Measurements from ENCODE around the gene PARD6G. TPM values are rescaled to one million over a fixed set of nuclear protein-coding genes. Genes with fewer than 3 reads are reported as not detected.
A peak's percentile ranks its signal among the peaks of the same experiment; 100 is the strongest.

Gene PARD6G
- total RNA-seq, 1 donor from 2014 or later = 25.4 TPM

DNA sequence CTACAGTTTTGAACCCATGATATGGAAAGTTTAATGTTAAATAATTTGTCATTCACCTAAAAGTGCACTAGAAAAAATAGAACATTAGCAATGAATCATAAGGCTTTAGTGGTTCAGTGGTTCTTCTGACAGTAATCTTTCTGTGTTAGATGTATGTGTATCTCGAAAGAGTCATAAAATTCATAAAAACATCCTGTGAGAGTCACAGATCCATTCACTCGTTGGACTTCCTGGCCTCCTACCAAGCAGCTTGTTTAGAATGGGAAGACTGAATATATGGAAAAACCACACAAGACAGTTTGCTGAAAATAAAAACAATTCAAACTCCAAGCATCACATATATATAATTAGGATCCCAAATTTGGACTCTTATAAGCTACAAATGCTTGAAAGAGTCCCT, 103.4 kb downstream of the PARD6G start:
- DNase-seq = peak; percentile 50

DNA sequence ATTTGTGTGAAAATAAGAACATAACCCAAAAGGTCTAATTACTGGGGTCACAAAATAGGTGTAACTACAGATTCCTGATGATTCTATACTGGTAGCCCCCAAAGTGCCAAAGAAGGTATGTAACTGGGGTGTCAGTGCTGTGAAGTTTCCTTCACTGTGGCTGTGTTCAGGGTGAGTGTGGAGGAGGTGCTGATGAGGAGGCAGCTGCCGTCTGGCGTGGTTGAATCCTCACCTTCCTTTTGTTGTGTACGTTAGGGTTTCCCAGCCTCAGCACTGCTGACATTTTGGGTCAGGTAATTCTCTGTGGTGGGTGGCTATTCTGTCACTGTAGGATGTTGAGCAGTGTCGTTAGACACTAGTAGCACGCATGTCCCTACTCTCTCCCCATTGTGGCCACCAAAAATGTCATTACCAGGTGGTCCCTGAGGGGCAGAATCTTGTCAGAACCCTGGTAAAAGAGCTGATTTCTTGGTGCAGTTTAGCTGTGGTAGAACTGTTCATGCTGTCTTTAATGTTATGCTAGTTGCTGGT, 106.8 kb downstream of the PARD6G start:
- no peak for DNase-seq

DNA sequence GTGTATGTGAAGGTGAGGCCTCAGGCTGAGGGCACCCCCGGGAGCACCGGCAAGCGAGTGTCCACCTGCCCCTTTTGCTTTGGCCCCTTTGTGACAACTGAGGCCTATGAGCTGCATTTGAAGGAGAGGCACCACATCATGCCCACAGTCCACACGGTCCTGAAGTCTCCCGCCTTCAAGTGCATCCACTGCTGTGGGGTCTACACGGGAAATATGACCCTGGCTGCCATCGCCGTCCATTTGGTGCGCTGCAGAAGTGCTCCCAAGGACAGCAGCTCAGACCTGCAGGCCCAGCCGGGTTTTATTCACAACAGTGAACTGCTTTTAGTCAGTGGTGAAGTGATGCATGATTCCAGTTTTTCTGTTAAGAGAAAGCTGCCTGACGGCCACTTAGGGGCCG, 109.3 kb downstream of the PARD6G start:
- no peak for DNase-seq

DNA sequence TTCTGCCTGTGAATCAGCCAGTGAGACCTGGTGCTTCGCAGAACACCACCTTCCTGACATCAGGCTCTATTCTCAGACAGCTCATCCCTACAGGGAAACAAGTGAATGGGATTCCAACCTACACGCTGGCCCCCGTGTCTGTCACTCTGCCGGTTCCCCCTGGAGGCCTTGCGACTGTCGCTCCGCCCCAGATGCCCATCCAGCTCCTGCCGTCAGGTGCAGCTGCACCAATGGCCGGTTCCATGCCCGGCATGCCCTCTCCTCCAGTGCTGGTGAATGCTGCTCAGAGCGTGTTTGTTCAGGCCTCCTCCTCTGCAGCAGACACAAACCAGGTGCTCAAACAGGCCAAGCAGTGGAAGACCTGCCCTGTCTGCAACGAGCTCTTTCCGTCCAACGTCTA, 110.2 kb downstream of the PARD6G start:
- no peak for DNase-seq

DNA sequence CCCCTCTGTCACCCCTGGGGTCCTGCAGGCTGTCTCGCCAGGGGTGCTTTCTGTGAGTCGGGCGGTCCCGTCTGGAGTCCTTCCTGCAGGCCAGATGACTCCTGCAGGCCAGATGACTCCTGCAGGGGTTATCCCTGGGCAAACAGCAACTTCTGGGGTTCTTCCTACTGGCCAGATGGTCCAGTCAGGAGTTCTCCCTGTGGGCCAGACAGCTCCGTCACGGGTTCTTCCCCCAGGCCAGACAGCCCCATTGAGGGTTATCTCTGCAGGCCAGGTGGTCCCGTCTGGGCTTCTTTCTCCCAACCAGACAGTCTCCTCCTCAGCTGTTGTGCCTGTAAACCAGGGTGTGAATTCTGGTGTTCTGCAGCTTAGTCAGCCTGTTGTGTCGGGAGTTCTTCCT, 110.6 kb downstream of the PARD6G start:
- no peak for DNase-seq

DNA sequence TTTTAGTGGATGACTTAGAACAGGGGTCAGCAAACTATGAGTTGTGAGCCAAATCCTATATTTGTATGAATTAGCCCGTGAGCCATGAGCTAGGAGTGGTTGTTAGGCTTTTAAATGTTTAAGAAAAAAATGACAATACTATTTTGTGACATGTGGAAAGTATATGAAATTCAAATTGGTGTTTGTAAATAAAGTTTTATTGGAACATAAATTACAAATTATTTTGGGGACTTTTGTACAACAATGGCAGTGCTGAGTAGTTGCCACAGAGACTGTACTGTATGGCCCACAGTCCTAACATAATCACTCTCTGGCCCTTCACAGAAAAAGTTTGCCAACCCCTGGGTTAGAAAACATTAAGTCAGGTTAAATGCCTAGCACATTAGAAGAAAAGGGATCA, 112.2 kb downstream of the PARD6G start:
- DNase-seq = no peak

DNA sequence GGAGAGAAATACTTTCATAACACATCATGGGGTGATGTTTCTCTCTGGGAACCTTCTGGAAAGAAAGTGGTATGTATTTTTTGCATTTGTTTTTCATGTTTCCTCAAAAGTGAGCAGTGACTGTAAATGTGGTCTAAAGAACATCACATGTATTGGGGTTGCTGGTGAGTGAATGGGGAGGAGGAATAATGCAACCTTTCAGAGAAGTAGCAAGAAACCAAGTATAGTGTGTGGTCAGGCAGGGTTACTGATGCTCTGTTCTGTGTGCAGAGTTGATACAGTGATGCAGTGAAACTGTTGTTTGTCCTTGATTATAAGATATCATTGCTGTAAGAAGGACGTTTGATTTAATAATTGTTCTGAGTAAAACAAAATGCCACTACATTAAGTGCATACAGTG, 114.2 kb downstream of the PARD6G start:
- DNase-seq = no peak

DNA sequence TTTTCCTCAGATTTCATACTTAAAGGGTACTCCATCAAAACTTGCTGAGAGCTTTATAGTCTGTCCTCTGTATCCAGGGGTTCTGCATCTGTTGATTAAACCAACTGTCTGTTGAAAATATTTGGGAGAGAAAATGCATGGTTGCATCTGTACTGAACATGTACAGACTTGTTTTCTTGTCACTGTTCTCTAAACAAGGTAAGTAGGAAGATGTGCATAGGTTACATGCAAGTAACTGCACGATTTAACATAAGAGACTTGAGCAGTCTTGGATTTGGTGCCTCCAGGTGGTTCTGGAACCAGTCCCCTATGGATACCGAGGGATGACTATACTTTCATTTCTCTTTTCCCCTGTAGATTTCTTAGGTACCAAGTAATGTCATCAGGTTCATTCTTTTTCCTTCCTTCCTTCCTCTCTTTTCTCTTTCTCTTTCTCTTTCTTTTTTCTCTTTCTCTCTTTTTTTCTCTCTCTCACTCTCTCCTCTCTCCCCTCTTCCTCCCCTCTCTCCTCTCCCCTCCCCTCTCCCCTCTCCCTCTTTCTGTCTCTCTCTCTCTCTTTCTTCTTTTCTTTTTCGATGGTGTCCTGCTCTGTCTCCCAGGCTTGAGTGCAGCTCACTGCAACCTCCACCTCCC, 115.0 kb downstream of the PARD6G start:
- DNase-seq = no peak

DNA sequence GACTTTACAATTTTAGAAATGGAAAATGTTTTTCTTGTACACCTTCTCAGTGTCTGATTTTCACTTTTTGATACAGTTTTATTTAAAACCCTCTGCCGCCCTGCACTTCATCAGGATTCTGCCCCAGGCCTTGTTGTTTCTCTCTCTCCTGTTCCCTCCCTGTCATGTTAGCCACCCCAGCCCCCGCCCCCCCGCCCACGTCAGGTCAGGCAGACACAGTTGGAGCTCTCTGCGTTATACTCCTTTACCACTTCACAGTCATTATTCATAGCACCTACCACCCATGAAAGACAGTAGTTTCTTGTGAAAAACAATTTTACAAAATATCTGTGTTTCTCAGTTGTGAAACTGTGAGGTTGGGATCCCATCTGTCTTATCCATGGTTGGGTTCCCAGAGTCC, 116.8 kb downstream of the PARD6G start:
- no peak for DNase-seq

DNA sequence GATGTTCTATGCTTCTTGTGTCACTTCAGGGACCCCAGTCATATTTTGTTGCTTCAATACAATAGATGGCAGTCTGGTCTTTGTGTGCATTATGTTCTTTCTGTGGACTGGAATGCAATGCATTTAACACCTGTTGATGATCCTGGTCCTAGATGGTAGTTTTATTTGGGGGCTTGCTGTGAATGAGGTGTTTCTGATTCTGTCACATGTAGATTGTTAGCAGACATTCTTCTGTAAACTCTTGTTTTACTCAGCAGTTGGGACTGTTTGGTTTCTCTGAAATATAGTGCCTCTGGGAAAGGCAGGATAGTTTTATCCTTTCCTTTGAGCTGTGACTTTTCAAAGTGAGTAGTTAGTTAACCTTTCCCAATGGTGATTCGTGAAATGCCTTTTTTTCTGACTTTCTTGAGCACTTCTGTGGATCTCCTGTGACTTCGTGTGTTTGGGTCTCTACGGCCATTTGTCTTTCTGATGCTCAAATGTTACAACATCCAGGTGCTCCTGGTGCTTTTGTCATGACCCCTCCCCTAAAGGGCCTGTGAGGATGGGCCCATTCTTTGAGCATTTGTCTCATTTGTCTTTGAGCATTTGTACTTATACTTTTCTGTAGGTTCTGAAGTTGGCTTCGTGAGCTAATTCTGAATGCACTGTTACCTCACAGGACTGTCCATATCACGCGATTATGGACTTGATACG, 117.5 kb downstream of the PARD6G start:
- no peak for DNase-seq

DNA sequence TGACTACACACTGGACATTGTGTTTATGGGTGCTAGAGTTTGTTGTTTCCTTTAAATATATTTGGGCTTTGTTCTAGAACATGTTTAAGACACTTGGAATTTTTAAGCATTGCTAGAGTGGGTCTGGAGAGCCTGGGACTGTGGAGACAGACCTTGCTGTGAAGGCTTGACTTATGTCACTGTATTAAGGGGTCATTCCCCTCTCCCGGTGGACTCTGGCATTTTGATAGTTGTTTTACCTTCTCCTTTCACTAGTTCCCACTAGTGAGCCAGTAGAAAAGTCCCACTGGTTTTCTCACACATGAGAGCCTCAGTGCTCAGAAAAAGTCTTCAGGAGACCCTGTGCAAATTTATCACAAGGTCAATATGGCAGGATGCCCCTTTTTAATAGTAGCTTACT, 119.7 kb downstream of the PARD6G start:
- no peak for DNase-seq

DNA sequence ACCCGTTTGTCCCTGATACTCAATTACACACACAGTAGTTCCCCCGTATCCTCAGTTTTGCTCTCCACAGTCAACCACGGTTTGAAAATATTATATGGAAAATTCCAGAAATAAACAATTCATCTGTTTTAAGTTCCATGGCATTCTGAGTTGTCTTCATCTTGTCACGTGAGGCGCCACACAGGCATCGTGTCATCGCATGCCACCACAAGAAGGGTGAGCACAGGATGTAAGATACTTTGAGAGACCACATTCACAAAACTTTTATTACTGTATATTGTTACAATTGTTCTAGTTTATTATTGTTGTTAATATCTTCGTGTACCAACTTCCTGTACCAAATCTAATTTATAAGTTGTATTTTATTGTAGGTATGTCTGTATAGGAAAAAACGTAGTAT, 120.5 kb downstream of the PARD6G start:
- DNase-seq = no peak

DNA sequence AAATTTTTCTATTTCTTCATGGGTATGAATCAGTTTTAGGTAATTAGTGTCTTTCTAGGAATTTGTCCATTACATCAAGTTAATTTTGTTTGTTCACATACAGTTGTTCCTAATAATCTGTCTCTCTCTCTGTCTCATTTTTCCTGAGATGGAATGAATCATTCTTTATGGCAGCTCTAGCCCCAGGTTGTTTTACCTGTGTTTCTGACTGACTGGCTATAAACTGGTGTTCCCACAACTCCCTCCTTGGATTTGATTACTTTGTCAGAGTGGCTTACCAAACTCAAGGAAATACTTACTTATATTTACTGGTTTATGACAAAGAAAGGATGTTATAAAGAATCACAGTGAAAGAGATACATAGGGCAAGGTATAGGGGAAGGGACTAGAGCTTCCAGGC, 123.2 kb downstream of the PARD6G start:
- DNase-seq = no peak

DNA sequence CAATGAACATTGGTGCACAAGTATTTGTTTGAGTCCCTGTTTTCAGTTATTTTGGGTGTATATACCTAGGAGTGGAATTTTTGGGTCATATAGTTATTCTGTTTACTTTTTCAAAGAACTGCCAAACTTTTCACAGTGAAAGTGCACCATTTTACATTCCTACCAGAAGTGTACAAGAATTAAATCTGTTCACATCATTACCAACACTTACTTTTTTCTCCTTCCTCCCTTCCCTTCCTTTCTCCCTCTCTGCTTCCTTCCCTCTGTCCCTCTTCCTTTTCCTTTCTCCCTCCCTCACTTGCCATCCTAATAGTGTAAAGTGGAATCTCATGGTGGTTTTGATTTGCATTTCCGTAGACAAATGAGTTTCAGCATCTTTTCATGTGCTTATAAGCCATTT, 126.4 kb downstream of the PARD6G start:
- DNase-seq = no peak

DNA sequence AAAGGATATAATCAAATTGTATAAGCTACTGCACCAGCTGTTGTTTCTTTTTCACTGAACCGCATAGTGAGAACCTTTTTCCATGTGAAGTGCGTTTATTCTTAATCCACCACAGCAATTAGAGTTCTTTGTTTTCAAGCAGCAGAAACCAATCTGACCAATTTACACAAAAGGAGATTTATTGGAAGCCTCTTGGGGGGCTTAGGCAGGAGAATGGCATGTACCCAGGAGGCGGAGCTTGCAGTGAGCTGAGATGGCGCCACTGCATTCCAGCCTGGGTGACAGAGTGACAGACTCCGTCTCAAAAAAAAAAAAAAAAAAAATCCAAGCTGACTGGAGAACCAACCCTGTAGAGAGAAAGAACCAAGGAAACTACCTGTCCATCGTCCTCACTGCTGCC, 128.2 kb downstream of the PARD6G start:
- DNase-seq = no peak

DNA sequence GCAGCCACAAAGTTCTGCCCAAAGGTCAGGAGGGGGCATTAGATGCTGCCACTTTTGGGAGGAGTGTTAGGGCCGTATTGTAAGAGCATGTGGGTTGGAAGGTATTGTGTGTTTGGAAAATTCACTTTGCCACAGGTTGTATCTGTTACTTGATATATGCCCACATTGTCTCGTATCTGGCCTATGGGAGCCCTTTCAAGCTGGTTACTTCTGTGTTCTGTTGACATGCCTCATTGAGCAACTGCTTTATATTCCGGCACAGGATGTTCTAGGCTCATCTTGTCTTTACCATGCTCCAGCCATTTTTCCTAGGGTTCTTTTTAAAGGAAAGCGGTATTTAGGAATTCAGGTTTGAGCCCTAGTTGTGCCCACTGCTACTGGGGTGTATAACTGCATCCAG, 132.3 kb downstream of the PARD6G start:
- no peak for DNase-seq

DNA sequence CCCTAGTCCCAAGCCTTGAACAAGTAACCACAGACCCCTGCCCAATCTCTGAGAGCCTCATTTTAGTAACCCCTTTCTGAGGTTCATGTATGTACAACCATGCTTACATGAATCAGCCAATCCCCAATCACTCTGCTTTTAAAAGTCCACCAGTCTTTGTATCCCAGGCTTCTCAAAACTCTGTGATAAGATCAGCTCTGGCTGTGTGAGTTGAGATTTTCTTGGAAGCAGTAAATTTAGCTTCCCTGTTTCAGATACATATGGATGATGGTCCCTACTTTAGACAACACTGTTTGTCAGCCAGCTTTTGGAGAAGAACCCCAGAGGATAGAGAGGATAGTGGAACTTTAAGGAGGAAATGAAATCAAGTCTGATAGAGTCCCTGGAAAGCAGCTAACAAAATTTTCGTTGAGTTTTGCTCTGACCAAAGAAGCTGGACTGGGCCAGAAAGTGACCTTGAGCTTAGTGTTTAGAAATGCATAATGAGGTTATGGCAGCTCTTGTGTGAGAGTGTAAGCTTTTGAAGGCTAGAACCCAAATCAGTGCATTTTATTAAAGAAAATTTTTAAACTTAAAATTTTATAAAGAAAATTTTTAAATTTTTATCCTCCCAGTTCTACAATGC, 134.6 kb downstream of the PARD6G start:
- no peak for DNase-seq

DNA sequence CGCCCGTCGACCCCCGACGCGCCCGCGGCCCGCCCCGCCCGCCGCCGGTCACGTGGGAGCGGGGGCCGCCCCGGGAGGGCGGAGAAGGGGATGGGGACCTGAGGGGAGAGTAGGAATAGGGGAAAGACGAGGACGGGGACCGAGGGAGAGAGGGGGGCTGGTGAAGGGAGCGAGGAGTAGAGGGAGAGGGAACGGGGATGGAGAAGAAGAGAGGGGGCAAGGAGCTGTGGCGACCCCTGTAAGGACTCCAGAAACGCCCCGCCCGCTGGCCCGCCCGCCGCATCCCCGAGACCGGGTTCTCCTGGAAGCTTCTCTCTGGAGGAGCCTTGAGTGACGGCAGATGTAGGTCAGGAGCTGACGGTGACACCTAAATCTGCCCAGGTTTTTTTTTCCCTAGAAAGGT, 137.6 kb downstream of the PARD6G start:
- peak; percentile 56 for DNase-seq

DNA sequence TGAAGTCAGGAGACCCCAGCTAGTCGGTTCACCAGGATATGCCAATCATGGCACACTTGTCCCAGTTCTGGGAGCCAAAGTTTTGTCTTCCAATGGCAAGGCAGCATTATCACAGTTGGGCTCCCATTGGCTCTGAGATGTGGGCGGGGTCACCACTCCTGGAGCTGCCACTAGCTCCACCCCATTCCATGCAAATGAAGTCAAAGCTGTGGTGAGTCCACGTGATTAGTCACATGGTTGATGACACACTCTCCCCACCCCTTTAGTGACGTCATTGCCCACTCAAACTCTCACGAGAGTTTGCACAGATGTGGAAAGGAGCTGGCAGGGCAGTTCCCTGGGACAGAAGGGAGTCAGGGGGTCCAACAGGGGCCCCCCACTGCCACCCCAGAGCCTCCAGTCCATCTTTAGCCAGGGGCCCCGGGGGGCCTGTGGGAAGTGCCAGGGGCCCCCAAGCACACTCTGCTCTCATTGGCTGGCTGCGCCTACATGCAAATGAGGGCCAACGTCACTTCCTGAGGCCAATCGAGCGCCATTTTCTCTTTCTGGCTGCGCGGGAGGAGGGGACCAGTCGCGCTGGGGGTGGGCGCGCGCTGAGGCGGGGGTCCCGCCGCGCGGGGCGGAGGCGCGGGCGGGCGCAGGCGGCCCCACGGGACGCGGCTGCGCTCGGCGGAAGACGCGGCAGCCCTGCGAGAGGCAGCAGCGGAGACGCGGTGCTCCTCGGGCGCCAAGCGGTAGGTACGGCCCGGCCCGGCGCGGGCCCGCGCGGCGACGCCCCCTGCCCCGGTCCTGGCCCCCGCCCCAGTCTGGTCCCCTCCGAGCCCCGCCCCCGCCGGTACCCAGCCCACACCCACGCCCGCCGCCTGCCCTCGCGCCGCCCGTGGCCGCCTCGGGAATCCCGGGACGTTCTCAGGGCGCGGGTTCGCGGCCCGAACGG, 138.3 kb downstream of the PARD6G start, which contains the start of gene ADNP2:
ADNP2 (plus strand) TSS at position 524 of the 937 bp plus-strand sequence. CDS start 8,281 bp downstream, outside the sequence.
- peak; percentile 97 for DNase-seq

DNA sequence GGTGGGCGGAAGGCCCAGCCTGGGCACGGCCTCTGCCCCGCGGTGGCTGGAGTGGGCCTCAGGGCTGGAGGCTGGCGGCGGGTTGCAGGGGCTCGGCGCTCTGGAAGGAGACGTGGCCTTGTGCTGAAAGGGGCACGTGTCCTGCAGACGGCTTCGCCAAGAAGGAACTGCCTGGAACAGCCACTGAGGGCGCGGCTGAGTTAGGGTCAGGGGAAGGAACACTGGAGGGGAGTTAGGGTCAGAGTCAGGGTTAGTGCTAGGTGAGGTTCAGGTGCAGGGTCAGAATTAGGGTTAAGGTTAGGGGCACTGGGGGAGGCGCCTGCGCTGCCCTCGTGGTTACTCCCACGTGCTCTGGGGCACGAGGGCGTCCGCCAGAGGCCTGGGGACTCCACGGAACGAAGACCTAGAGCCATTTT, 139.2 kb downstream of the PARD6G start:
- no peak for DNase-seq

DNA sequence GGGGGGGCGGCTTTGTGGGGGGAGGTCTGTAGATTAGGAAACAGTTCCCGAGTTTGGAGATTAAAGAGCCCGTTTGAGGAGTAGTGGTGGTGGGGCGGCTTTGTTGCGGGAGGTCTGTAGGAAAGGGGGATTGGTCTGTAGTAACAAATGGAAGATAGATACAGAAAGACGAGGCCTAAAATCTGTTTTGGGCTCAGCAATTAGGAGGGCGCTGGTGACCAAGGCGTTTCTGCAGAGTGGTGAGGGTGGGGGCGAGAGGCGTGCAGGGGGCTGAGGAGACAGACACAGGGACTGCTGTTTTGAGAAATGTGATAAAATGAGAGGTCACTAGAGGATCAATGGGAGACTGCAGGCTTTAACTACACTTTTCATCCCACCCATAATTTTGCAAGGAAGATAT, 139.9 kb downstream of the PARD6G start:
- no peak for DNase-seq
